DMS153 treated with DMSO at 0.1 percent for 48 hours (cell line): ENCODE measurements around the gene CREBZF.

ENCODE experiments used
- DNase-seq: peaks from one replicate; lab custom pipeline; 2025; ENCODE audit not compliant: unreplicated experiment; lab: John Stamatoyannopoulos, UW

CREBZF gene

GRCh38 chr11:85664615-85665481, at the start of gene CREBZF:
TSS of gene CREBZF (minus strand) at chr11:85665129. CDS start at chr11:85664875, 254 bp downstream.
- DNase-seq, result peak; percentile 90

GRCh38 chr11:85712953-85713352, 48.0 kb upstream of the CREBZF start:
- DNase-seq, result no peak

- no peak for DNase-seq
These were observed 46.0 kb upstream of the CREBZF start for GRCh38 chr11:85710917-85711316.

- DNase-seq, result no peak
These were observed 45.2 kb upstream of the CREBZF start for GRCh38 chr11:85709941-85710702.

- no peak for DNase-seq
These were observed 40.9 kb upstream of the CREBZF start for GRCh38 chr11:85705800-85706199.

GRCh38 chr11:85704967-85705366, 40.0 kb upstream of the CREBZF start:
- no peak for DNase-seq

GRCh38 chr11:85699957-85700741, 35.2 kb upstream of the CREBZF start:
- no peak for DNase-seq

- no peak for DNase-seq
These were observed 33.3 kb upstream of the CREBZF start for GRCh38 chr11:85698195-85698594.

- no peak for DNase-seq
These were observed 32.8 kb upstream of the CREBZF start for GRCh38 chr11:85697747-85698146.

- no peak for DNase-seq
These were observed 30.6 kb upstream of the CREBZF start for GRCh38 chr11:85695546-85695945.

- DNase-seq, result no peak
These were observed 29.6 kb upstream of the CREBZF start for GRCh38 chr11:85694385-85694980.

GRCh38 chr11:85685820-85686459, 21.0 kb upstream of the CREBZF start, which contains the start of gene CCDC89:
TSS of gene CCDC89 (minus strand) at chr11:85686195. CDS start at chr11:85686130, 65 bp downstream.
- peak; percentile 79 for DNase-seq

- no peak for DNase-seq
These were observed 20.3 kb upstream of the CREBZF start for GRCh38 chr11:85685125-85685819.

- DNase-seq, result peak; percentile 19
These were observed 17.7 kb upstream of the CREBZF start for GRCh38 chr11:85682330-85683305.

- DNase-seq, result no peak
These were observed 16.0 kb upstream of the CREBZF start for GRCh38 chr11:85680897-85681296.

- no peak for DNase-seq
These were observed 14.6 kb upstream of the CREBZF start for GRCh38 chr11:85679576-85679975.

- no peak for DNase-seq
These were observed 8.5 kb upstream of the CREBZF start for GRCh38 chr11:85673393-85673792.

GRCh38 chr11:85672105-85672902, 7.4 kb upstream of the CREBZF start:
- DNase-seq, result no peak
